Raji (cell line): ENCODE results near the gene SLC36A4.
A peak's percentile ranks its signal among the peaks of the same experiment; 100 is the strongest.

Source experiments
- POLR2A ChIP-seq: IDR thresholded peaks from 2 replicates; pipeline ENCODE4 v1.6.1; 2011; ENCODE audit warnings: low read depth, low read length, control low read depth; ENCODE audit not compliant: insufficient read depth

Gene SLC36A4

DNA sequence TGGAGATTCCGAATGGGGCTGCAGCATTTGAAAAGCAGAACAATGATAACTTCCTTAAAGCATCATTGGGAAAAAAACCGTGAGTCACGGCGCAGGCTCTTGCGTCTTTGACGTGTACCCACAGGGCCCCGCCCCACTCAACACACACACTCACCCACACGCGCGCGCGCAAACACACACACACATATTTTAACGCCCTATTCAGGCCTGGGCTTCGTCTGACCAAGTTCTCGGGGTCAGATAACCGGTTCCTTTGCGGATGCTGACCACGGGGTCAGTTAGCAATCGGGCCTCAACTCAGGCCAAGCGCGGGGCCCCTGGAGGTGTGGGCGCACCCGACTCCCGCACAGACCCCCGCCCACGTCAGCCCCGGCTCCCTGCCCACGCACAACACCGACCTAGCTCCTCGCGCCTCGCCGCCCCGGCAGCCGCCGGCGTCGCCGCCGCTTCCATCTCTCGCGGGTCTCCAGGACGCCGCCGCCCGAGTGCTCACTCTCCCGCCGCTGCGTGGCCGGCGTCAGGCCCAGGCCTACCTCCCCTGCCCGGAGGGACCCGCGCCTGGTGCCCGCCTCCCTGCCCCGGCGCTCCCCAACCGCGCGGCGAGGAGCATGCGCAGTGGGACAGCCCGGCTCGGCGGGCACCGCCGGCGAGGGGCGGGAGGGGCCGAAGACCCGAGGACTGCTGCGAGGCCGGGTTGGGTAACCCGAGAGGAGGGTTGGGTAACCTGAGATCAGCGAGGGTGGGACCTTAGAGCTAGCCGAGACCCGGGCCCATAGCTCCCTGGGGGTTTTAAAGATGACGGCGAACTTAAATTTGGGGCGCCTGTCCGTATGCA is at the start of gene SLC36A4:
SLC36A4 (minus strand) TSS at position 612 of the 835 bp plus-strand sequence; CDS start at position 453, 159 bp downstream.
- TF ChIP-seq POLR2A = peak; percentile 61

DNA sequence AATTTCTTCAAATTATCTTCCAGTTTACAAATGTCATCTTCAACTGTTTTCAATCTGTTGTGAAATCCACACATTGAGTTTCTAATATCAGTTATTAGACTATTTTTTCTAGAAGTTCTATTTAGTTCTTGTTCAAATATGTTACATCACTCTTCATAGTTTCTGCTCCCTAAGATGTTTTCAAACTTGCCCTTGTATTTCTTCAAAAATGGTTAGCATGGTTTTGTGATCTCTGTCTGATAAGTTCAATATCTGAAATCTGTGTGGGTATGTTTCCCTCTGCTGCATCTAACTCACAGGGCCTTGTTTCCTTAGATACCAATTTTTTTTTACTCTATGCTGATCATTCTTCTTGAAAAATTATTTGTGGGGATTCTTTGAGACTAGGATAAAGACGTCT is 46.2 kb upstream of the SLC36A4 start:
- TF ChIP-seq POLR2A = no peak

DNA sequence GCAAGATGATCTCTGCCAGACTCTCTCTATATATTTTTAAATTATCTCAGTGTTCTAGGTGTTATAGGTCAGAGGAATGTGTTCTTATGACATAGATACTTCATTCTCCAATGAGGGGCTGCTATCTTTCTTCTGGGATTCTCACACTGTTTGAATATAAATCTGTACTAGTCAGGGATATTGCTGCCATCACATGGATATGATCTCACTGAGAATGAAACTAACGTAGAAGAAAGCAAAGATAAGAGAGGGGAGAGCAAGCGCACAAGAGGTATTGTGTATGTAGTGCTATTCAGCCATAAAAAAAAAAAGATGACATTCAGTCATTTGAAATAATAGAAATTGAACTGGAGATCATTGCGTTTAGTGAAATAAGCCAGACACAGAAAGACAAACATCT is 42.2 kb upstream of the SLC36A4 start:
- no peak for TF ChIP-seq POLR2A

DNA sequence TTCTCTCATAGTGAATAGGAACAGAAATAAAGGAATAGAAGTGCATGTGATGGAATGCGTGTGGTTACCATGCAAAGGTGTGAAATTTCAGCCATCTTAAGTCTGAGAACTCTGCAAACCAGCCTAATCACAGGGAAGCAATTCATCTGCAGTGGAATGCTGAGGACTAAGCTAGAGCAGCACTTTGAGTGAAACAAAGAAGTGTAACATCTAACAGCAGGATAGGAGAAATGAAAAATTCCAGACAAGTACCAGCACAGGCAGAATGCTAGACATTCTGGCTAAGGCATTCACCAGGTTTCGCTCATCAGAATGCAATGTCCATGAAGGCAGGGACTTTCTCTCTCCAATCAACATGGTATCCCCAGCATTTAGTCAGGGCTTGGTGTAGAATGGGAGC is 41.2 kb upstream of the SLC36A4 start:
- no peak for TF ChIP-seq POLR2A

DNA sequence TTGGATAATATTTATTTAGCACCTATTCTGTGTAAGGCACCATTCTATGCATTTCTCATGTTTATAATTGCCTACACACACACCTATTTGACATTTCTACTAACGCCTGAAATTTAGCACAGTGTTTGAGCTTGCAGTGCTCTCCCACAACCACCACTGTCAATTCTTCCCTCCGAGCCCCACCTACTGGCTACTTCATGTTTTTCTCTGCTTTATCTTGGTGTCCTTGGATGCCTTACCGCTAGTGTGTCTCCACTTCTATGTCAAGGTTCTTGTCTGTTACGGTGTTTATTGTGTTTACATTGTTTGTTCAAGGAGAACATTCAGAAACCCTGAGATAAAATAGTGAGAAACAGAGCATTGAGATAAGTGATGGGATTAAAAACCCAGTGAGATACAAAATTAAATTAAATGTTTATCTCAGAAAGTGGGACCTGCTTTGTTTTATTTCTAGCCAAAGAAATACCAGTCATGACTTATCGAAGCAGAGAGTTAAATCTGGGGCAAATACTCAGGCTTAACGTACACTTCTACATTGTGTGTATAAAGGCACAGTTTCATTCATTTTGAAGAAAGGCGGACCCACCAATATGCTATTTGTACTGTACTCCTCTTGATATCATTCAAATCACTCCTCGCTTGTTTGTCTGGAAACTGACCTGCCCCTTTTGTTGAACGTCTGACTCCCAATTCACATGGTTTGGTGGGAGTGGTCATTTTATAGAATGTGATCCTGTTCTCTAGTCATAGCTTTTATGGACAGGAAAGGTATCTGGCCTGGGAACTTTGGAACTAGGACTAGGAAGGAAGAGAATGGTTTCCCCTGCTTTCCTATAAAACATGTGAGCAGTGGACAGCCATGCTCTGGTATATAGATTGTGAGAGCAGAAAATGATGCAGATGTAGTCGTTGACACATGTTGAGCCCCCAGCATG is 39.2 kb upstream of the SLC36A4 start:
- TF ChIP-seq POLR2A = no peak

DNA sequence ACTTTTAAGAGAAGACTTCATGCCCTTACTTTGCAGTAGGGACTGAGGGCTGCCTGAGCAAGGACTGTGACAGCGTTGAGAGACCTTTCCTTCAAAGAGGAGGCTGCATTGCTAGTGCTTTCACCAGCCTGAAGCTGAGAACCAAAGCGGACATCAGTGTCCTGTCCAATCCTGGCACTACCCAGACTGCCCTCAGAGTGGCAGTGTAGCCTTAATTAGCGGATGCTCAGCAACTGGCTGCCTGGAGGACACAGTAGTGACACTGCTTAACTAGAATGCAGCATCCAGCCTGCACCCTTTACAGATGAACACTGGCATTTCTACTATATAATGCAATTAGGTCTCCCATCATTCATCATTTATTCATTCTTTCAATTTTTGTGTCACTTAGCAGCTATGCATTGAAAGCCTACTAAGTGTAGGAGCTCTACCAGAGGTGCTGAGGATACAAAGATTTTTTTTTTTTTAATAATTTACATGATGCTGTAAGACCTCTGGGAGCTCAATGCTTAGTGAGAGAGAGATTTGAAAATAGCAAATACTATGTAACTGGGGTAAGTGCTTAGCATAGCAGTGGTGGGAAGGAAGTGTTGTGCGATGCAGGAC is 36.9 kb upstream of the SLC36A4 start:
- no peak for TF ChIP-seq POLR2A

DNA sequence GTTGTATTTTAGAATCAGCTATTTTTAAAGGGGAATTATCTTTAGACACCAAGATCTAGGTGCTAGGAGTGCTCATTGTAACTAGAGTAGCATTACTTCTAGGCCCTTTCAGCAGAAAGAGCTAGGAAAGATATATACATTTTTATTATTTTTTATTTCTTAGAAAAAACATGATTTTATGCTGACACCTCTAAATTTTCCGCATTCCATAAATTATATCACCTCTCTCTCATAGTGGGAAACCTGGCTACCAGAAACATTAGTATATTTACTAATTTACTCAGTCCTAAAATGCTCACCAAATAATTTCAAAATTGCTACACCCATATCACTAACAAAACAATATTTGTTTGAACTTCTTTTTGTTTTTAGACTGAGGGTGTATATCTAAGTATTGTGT is 32.1 kb upstream of the SLC36A4 start:
- no peak for TF ChIP-seq POLR2A

DNA sequence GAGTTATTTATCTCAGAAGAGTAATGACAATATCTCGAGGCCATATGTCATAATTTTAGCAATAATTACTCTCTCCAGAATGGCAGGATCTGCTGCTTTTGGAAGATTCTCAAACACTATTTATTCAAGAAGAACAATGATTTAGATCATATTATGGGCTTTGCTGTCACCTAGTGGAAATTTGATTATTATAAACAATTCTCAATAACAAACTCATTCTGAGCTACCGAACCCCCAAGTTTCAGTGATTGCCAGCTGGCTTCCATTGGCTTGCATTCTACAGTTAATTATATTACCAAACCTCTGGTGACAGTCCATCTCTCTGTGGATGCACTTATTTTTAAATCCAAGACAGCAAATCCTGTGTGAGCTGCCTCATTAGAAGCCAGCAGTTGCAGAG is 27.9 kb upstream of the SLC36A4 start:
- TF ChIP-seq POLR2A = no peak

DNA sequence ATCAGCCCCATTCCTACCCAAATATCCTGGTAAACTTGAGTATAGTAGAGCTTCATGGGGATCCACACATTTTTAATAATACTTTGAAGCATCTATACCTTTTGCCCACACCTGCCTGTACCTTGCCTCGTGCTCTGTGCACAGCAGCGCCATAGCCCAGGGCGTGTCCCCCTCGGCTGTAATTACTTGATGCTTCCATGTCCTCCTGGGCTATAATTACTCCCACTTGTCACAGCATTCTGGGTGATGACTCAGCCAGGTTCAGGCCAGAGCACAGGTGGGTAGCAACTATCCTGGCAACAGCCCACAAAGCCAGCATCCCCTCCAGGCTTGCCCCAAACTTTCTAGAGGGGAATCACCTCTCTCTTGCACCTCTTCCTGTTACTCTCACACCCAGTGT is 23.7 kb upstream of the SLC36A4 start:
- no peak for TF ChIP-seq POLR2A

DNA sequence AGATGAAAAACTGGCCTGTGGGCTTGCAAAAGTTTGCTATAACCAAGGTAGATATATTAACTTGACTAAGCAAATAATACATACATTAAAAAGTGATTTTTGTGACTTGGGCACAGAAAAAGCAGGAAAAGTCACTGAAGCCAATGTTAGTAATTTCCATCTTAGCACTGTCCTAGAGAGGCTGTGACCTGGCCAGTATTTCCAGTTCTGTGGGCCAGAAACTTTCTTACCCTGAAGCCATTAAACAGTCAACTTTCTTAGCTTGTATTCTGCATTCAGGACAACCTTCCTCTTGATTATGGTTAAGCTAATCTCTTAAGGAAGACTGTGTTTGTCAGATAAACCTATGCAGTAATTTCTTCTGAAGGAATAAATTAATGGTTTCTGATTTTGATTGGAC is 22.3 kb upstream of the SLC36A4 start:
- TF ChIP-seq POLR2A = no peak

DNA sequence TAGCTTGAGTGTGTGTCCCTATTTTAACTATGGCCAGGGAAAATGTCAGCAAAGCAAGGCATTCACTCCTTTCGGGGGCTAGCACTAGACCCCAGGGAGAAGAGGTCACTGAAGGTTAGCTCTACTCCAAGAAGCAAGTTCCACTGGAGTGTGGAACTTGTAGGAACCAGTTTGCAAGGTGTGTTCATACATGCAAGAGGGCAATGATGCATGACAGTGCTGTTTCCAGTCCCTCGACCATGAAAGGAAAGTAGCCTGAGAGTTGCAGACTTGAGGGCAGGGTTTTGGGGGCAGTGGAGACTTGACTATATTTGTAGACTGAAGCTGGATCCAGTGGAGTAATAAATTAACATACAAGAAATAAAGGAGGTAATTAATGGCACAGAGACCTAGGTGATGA is 21.6 kb upstream of the SLC36A4 start:
- no peak for TF ChIP-seq POLR2A

DNA sequence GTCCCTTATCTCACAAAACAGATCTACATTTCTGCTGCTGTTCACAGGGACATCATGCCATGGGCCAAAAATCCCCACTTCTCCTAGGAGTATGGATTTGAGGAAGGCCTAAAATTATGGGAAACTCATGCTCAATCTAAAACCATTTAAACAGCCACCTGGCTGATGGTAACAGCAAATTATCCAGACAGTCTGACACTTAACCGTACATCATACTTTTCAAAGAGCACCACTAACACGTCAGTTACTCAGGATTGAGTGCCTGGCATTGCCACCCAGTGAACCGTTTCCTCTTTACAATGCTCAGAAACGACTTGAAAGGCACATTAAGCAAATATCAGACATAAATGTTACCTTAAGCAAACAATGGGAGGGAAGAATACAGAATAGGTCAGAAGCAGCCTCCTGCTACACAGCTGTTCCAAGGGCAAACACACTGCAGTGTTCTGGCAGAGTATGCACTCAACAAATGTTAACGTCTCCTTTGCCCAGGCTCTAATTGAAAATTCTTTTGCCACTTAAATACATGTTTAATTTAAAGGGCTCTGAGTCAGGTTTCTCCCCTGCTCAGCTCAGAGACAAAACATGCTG is 18.8 kb upstream of the SLC36A4 start:
- no peak for TF ChIP-seq POLR2A

DNA sequence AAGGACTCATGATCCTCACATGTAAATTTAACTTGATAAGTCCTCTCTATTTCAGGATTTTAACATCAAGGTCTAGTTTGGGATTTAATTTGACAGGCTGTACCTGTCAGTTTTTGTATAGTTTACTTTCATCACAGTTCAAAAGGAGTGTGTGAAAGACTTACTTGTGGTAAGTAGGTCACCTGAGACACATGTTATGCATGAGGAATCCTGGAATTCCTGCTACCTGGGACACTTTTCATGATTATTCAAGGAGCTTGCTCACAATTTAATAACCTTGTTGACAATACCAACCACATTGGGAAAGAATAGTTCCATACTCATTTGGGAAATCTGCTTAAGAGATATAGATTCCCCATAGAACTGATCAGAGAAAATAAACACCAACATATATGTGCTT is 15.8 kb upstream of the SLC36A4 start:
- TF ChIP-seq POLR2A = no peak

DNA sequence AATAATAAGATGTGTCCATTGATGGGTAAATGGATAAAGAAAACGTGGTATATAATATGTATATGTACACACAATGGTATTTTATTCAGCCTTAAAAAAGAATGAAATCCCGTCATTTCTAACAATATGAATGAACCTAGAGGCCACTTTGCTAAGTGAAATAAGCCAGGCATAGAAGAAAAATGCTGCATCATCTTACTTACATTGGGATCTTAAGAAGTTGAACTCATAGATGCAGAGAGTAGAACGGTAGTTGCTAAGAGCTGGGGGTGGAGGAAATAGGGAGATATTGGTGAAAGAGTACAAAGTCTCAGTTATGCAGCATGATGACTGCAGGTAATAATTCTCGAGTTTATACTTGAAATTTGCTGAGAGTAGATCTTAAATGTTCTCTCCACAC is 14.3 kb upstream of the SLC36A4 start:
- no peak for TF ChIP-seq POLR2A

DNA sequence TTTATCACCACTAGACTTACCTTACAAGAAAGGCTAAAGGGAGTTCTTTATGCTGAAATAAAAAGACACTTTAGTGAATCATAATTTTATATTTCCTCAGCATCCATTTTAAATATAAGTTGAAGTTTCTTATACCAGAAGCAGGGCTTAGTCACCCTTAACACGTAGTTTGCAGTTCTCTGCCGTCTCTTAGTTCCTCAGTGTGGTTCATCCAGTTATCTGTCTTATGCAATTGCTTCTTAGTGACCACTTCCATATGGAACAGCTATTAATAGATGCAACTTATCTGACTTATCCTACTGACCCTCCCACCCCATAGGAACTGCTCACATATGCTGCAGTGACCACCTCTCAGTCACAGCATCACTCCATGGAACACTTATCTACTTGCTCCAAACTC is 11.7 kb upstream of the SLC36A4 start:
- TF ChIP-seq POLR2A = no peak

DNA sequence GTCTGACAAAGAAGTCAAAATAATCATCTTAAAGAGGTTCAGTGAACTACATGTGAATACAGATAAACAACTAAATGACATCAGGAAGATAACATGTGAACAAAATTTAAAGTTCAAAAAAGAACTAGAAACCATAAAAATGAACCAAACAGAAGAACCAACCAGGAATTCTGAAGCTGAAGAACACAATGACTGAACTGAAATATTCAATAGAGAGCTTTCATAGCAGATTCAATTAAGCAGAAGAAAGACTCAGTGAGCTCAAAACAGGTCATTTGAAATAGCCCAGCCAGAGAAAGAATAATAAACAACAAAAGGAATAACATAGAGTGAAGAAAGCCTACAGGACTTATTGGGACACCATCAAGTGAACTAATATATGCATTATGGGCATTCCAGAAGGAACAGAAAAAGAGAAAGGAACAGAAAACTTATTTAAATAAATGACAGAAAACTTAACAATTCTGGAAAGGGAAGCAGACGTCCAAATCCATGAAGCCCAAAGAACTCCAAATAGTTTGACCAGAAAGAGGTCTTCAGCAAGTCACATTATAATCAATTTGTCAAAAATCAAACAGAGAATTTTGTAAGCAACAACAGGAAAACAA is 11.0 kb upstream of the SLC36A4 start:
- no peak for TF ChIP-seq POLR2A
